Duodenal mucosa (tissue), 2 donors: ENCODE measurements around the gene STRIT1.

ENCODE experiments used
- H3K27ac ChIP-seq: one replicate; pipeline ENCODE4 v1.7.0; 2013; ENCODE audit warnings: low read depth, low read length
- H3K27me3 ChIP-seq, 2 donors: one replicate each; pipeline ENCODE4 v1.7.0; 2013; ENCODE audit warnings: low read length in 2 of 2, control low read depth in 1 of 2; ENCODE audit not compliant: insufficient read depth in 2 of 2, control insufficient read depth in 1 of 2
- H3K36me3 ChIP-seq, 2 donors: one replicate each; pipeline ENCODE4 v1.7.0; 2013; ENCODE audit warnings: low read length in 2 of 2, control low read depth in 1 of 2; ENCODE audit not compliant: insufficient read depth in 2 of 2, control insufficient read depth in 1 of 2
- H3K4me1 ChIP-seq, 2 donors: one replicate each; pipeline ENCODE4 v1.7.0; 2013; ENCODE audit warnings: low read length in 2 of 2, control low read depth in 1 of 2; ENCODE audit not compliant: insufficient read depth in 2 of 2, control insufficient read depth in 1 of 2
- H3K4me3 ChIP-seq, 2 donors: one replicate each; pipeline ENCODE4 v1.7.0; 2013; ENCODE audit warnings: low read length in 2 of 2, low read depth in 1 of 2
- H3K9ac ChIP-seq, 2 donors: one replicate each; pipeline ENCODE4 v1.7.0; 2013; ENCODE audit warnings: low read length in 2 of 2, low read depth in 1 of 2
- H3K9me3 ChIP-seq, 2 donors: one replicate each; pipeline ENCODE4 v1.7.0; 2013; ENCODE audit warnings: low read length in 2 of 2, control low read depth in 1 of 2; ENCODE audit not compliant: control insufficient read depth in 1 of 2

STRIT1 gene

DNA sequence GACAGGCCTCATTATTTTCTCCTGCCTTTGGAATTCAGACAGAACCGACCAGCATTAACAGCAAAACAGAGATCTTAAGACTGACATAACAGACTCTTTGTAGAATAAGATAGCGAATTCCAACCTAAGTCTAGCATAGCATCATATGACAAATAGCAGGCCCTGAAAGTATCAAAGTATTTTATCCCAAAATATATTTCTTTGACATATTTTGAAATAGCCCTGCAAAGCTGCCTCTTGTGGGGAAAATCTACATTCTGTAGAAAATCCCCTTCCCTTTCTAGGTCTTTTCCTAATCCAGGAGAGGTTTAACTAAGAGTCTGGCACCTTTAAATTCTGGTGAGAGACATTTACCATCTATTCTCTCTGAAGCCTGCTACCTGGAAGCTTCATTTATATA lies 34.4 kb upstream of the STRIT1 start:
- Histone ChIP-seq H3K27ac (no peak overlapping the region), H3K9me3 (no peaks in the 10 kb centered on the region), H3K4me3 (no peak overlapping the region), H3K36me3 (no peaks in the 10 kb centered on the region), H3K27me3 (no peaks in the 10 kb centered on the region), H3K9ac (no peak overlapping the region), H3K4me1 (peaks cover 6 to 11% of the 10 kb centered on the region in 2 donors)

DNA sequence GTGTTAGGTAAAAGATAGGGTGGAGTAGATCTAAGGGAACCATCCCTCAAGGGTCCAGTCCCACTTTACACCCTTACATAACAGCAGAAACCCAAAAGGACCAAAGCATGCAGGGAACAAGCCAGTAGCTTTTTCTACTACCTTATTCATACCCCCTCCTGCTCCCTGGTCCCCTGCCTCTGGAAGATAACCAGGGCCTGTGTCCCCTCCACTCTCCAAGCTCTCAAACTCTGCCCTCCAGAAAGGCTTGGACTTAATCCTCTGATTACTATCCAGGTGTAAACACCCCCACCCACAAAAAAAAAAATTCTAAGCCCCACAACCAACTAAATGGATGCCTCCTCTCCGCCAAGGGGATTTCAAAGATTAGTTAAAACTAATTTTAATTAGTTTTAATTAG lies 33.9 kb upstream of the STRIT1 start:
- Histone ChIP-seq H3K27me3 (no peaks in the 10 kb centered on the region), H3K9me3 (no peaks in the 10 kb centered on the region), H3K27ac (no peak overlapping the region), H3K9ac (no peak overlapping the region), H3K36me3 (no peaks in the 10 kb centered on the region), H3K4me1 (peaks cover 6 to 11% of the 10 kb centered on the region in 2 donors), H3K4me3 (no peak overlapping the region)

DNA sequence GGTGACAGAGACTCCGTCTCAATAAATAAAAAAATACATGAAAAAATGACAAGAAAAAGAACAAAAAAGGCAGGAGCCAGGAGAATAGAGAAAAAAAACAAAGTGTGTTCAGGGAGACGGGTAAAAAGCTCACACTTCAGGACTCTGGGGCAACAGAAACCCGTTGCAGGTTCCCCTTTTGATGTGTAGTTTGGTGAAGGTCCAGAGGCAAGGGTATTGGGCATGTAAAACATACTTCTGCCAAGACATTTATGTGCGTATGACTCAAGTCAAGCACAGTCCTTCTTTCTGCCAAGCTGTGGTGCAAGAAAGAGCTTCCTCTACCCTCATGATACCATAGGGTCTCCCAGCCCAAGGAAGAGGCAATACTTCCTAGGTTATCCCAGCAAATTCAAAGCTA lies 33.4 kb upstream of the STRIT1 start:
- no peaks in the 10 kb centered on the region for H3K9me3 ChIP-seq

DNA sequence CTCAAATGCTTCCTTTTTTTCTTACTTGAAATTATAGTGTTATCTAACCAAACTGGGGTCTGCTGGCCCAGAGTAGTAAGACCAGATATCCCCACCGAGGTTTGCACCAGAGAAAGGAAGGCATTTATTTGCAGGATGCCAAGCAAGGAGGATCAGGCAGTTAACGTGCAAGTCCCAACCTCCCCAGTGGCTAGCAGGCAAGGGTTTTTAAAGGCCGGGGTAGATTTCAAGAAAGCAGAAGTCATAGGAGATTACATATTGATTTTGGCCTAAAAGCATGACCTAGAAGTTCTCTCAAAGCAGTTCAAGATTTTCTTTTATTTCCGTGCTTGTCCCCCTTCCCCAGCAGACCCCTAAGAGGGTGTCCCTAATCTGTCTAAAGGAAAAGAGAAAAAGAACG lies 32.8 kb upstream of the STRIT1 start:
- H3K9ac ChIP-seq: no peak overlapping the region
- no peaks in the 10 kb centered on the region for H3K27me3 ChIP-seq
- H3K4me3 ChIP-seq: no peak overlapping the region
- no peaks in the 10 kb centered on the region for H3K36me3 ChIP-seq
- H3K9me3 ChIP-seq: no peaks in the 10 kb centered on the region
- peaks cover 8 to 11% of the 10 kb centered on the region in 2 donors for H3K4me1 ChIP-seq
- H3K27ac ChIP-seq: no peak overlapping the region

More for the DNA sequence above, 33.4 kb upstream of the STRIT1 start:
- H3K27ac ChIP-seq: no peak overlapping the region
- H3K4me3 ChIP-seq: no peak overlapping the region
- peaks cover 6 to 11% of the 10 kb centered on the region in 2 donors for H3K4me1 ChIP-seq
- H3K9ac ChIP-seq: no peak overlapping the region
- H3K36me3 ChIP-seq: no peaks in the 10 kb centered on the region
- no peaks in the 10 kb centered on the region for H3K27me3 ChIP-seq

DNA sequence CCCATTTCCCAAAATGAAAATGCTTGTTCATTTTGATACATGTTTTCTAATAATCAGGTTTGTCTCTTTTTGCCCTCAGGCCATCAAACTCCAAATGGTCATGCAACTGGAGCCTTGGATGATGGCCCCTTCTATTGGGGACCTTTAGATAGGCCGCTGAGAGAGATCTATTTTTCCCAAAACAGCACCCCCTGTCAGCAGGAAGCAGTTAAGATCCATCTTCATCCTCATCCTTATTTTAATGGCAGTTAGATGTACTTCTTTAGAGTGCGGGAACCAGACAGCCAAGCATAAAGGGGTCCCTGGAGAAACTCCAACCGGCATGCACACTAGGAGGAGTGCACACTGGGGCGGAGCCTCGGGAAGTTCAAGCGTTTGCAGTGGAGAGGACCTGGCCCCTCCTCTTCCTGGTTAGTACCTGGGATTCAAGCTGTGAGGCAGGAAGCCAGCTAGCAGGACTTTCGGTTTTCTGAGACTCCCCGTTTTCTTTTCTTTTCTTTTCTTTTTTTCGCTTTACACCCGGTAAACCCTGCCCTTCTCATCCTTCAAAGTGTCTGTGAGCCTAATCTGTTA lies 31.9 kb upstream of the STRIT1 start:
- Histone ChIP-seq H3K27ac (no peak overlapping the region), H3K9me3 (no peaks in the 10 kb centered on the region), H3K36me3 (no peaks in the 10 kb centered on the region), H3K4me3 (peak overlapping the region in 1 of 2 donors; percentile 4), H3K4me1 (peaks cover 11% of the 10 kb centered on the region in 2 donors), H3K27me3 (no peaks in the 10 kb centered on the region), H3K9ac (no peak overlapping the region)

DNA sequence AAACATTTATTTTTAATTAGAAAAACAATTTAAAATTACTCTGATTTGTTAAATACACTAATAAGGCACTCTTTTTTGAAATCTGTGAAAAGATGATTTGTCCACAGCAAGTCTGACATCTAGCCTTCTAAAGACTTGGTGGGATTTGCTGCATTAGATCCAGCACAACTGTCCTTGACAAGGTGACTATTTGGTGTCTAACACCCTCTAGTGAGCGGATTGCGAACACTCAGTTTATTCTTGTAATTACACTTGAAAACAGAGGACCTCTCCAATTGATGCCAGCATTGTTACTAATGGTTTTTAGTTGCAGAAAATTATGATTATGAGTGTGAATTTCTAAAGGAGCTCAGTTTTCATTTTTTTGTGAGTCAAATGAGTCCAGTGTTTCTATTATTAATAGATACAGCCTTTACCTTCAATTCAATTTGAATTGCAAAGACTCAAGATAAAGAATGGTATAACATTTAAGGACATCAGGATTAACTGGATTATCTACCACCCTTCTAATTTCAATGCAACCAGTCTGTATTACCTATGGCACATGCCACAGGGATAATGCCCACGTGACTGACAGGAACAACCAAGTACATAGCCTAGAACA lies 29.7 kb upstream of the STRIT1 start:
- Histone ChIP-seq H3K27ac (no peak overlapping the region), H3K9me3 (no peaks in the 10 kb centered on the region), H3K4me3 (no peak overlapping the region), H3K9ac (no peak overlapping the region), H3K4me1 (peaks cover 7 to 11% of the 10 kb centered on the region in 2 donors), H3K27me3 (no peaks in the 10 kb centered on the region), H3K36me3 (no peaks in the 10 kb centered on the region)

DNA sequence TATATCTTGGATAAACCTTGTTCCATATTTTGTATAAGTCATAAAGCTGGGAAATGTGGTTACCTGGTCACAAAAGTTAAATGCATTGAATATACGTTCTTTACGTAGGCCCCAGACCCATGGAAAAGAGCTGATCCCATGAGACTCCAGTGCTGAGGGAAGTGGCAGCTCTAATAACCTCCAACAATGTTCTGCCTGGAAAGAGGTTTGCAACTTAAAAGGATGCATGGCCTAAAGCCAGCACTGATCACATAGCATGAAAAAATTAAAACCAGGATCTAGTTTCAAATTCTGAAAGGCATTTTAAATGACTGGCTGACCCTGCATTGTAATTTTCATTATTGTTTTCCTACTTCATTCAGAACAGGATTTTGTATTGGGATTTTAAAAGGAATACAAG lies 27.9 kb upstream of the STRIT1 start:
- H3K27ac ChIP-seq: no peak overlapping the region
- no peaks in the 10 kb centered on the region for H3K27me3 ChIP-seq
- no peak overlapping the region for H3K9ac ChIP-seq
- H3K4me1 ChIP-seq: peaks cover 0 to 5% of the 10 kb centered on the region in 2 donors
- no peak overlapping the region for H3K4me3 ChIP-seq
- no peaks in the 10 kb centered on the region for H3K36me3 ChIP-seq
- no peaks in the 10 kb centered on the region for H3K9me3 ChIP-seq

DNA sequence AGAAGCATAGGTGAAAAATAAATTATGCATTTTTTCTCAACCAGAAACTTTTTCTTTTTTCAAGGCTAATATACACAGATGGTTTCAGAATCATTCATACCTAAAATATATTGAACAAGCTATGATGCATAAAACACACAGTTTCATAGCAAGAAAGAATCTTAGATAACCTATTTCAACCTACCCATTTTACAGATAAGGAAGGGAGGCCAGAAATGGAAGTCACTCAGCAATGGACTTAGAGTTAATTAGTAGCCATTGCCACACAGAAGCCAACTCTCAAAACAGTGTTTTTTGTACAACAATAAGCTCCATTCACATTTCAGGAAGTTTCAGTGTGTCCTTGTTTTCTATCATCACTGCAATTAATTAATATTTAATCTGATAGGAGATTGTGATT lies 27.5 kb upstream of the STRIT1 start:
- no peaks in the 10 kb centered on the region for H3K27me3 ChIP-seq
- H3K9me3 ChIP-seq: no peaks in the 10 kb centered on the region
- H3K4me1 ChIP-seq: peaks cover 0 to 5% of the 10 kb centered on the region in 2 donors
- no peak overlapping the region for H3K4me3 ChIP-seq
- H3K9ac ChIP-seq: no peak overlapping the region
- no peaks in the 10 kb centered on the region for H3K36me3 ChIP-seq
- H3K27ac ChIP-seq: no peak overlapping the region

DNA sequence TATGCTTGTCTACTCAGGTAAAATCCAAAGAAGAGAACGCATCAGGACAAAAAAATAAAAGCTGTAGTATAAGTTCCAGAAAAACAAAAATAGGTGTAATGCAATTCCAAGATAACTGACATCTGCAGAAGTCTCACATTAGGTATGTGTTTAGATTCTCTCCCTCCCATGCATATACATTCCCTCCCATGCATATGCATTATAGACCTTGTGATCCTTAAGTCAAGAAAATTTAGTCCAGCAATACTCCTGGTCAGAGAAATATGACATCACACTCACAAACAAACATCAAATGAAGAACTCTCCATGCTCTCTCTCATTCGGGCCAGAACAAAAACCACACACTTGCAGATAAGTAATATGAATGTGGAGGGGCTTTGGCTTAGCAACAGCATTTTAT lies 25.3 kb upstream of the STRIT1 start:
- Histone ChIP-seq H3K36me3 (no peaks in the 10 kb centered on the region), H3K9me3 (no peaks in the 10 kb centered on the region), H3K27ac (no peak overlapping the region)

DNA sequence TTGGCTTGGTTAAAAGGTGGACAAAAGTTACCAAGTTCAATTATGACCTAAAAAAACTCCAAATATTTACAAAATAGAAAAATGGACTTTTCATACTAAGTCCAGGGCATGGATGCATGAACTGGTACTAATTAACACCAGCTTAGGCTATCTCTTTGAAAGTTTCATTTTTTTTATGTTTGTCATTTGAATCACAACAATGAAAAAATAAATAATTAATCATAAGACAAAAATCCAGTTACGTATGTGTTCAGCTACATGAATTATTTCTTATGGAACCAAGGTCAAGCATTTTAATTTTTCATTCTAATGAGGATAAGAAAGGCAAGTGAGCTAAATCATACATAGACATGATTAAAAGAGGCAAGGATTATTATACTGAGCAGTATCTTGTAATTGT lies 23.7 kb upstream of the STRIT1 start:
- no peak overlapping the region for H3K4me3 ChIP-seq
- peaks cover 0 to 5% of the 10 kb centered on the region in 2 donors for H3K4me1 ChIP-seq
- H3K27me3 ChIP-seq: no peaks in the 10 kb centered on the region
- H3K9me3 ChIP-seq: no peaks in the 10 kb centered on the region
- no peak overlapping the region for H3K9ac ChIP-seq
- H3K27ac ChIP-seq: no peak overlapping the region
- H3K36me3 ChIP-seq: no peaks in the 10 kb centered on the region

More for the DNA sequence above, 25.3 kb upstream of the STRIT1 start:
- no peaks in the 10 kb centered on the region for H3K27me3 ChIP-seq
- no peak overlapping the region for H3K4me3 ChIP-seq
- H3K9ac ChIP-seq: no peak overlapping the region
- H3K4me1 ChIP-seq: peaks cover 0 to 5% of the 10 kb centered on the region in 2 donors
